Neural progenitor cell (in vitro differentiated cells): ENCODE measurements around the gene CEL.
"Not testable (repeated sequence)": the region's sequence is repeated elsewhere in the genome, so short reads cannot be mapped to it uniquely, and the experiment has no call there.

Experiments
- EZH2 ChIP-seq: fragments of 200-600 bp; sonication (generic); IDR thresholded peaks from 2 replicates; pipeline ENCODE4 v1.6.1; 2017; ENCODE audit warnings: antibody characterized with exemption, mild to moderate bottlenecking, moderate library complexity
- EZH2phosphoT487 ChIP-seq: fragments of 200-600 bp; sonication (generic); IDR thresholded peaks from 2 replicates; pipeline ENCODE4 v1.6.1; 2017; ENCODE audit warnings: antibody characterized with exemption
- TF ChIP-seq, protein P1 (sequence below): fragments of 200-600 bp; sonication (generic); IDR thresholded peaks from 2 replicates; pipeline ENCODE4 v1.5.1; 2017; ENCODE audit warnings: antibody characterized with exemption, mild to moderate bottlenecking

DNA sequence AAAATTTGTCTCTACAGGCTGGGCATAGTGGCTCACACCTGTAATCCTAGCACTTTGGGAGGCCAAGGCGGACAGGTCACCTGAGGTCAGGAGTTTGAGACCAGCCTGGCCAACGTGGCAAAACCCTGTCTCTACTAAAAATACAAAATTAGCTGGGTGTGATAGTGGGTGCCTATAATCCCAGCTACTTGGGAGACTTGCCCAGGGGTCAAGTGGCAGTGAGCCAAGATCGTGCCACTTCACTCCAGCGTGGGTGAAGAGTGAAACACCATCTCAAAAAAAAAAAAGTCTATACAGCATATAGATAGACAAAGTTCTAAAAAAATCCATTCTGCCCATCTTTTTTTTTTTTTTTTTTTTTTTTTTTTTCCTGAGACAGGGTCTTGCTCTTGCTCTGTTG lies 32.6 kb downstream of the CEL start:
- TF ChIP-seq, protein P1, sequence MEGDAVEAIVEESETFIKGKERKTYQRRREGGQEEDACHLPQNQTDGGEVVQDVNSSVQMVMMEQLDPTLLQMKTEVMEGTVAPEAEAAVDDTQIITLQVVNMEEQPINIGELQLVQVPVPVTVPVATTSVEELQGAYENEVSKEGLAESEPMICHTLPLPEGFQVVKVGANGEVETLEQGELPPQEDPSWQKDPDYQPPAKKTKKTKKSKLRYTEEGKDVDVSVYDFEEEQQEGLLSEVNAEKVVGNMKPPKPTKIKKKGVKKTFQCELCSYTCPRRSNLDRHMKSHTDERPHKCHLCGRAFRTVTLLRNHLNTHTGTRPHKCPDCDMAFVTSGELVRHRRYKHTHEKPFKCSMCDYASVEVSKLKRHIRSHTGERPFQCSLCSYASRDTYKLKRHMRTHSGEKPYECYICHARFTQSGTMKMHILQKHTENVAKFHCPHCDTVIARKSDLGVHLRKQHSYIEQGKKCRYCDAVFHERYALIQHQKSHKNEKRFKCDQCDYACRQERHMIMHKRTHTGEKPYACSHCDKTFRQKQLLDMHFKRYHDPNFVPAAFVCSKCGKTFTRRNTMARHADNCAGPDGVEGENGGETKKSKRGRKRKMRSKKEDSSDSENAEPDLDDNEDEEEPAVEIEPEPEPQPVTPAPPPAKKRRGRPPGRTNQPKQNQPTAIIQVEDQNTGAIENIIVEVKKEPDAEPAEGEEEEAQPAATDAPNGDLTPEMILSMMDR: not testable (repeated sequence)
- TF ChIP-seq EZH2, EZH2phosphoT487: not testable (repeated sequence)
